ENCODE data around the gene NCK2.

NCK2 gene

DNA sequence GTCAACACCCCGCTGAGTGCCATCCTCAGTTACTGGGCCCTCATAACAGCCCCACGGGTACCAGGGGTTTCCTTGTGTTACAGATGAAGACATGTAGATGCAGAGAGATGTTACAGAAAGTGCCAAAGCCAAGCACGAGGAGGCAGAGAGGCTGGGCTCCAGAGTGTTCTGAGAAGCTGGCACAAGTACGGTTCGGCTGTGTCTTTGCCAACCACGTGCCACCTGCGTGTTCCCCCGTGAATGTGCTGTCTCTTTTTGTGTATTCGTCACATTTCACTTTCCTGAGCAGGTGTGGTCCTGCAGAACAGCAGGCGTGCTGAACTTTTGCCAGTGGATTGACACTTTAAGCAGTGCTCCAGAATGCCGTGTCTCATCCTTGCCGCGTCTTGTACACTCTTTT, 124.6 kb downstream of the NCK2 start:
- Histone ChIP-seq H4K20me1 (ENCODE audit: insufficient read depth, low read length) (no peaks in the 10 kb centered on the region), H3K79me2 (ENCODE audit: insufficient read depth, low read length) (no peaks in the 10 kb centered on the region), H3K4me3 (ENCODE audit: low read depth, low read length, poor library complexity, severe bottlenecking) (no peak overlapping the region)

DNA sequence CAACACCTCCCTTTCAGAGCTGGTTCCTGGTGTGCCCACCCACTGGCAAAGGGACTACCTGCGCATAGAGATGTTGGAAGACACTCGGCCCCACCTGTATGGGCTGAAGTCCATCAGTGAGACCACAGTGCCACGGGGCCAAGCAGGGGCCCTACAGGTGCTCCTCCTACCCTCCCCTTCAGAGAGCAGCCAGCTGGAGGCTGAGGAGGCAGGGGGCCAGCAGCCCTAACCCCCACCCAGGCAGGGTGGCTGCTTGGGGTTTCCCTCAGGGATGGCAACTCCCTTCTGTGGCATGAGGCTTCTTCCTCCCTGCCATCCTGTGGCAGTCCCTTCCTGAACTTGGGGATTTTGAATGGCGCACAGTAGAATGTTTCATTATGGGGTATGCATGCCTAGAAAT, 125.3 kb downstream of the NCK2 start:
- no peaks in the 10 kb centered on the region for H3K9me2 ChIP-seq (ENCODE audit: low read depth, low read length)
- H3K4me2 ChIP-seq (ENCODE audit: low read length): no peak overlapping the region
- H3K9ac ChIP-seq (ENCODE audit: low read length): no peak overlapping the region
- no peak overlapping the region for H3K27ac ChIP-seq (ENCODE audit: low read depth, low read length, poor library complexity, severe bottlenecking)
- H3K4me3 ChIP-seq (ENCODE audit: low read depth, low read length, poor library complexity, severe bottlenecking): no peak overlapping the region
- H3F3A ChIP-seq (ENCODE audit: insufficient read depth, low read length): no peaks in the 10 kb centered on the region
- H3K4me1 ChIP-seq (ENCODE audit: insufficient read depth, low read length, severe bottlenecking): no peaks in the 10 kb centered on the region
- no peaks in the 10 kb centered on the region for H3K9me3 ChIP-seq (ENCODE audit: low read length)
- no peak overlapping the region for H2AFZ ChIP-seq (ENCODE audit: low read length)
- TF ChIP-seq, protein P1, sequence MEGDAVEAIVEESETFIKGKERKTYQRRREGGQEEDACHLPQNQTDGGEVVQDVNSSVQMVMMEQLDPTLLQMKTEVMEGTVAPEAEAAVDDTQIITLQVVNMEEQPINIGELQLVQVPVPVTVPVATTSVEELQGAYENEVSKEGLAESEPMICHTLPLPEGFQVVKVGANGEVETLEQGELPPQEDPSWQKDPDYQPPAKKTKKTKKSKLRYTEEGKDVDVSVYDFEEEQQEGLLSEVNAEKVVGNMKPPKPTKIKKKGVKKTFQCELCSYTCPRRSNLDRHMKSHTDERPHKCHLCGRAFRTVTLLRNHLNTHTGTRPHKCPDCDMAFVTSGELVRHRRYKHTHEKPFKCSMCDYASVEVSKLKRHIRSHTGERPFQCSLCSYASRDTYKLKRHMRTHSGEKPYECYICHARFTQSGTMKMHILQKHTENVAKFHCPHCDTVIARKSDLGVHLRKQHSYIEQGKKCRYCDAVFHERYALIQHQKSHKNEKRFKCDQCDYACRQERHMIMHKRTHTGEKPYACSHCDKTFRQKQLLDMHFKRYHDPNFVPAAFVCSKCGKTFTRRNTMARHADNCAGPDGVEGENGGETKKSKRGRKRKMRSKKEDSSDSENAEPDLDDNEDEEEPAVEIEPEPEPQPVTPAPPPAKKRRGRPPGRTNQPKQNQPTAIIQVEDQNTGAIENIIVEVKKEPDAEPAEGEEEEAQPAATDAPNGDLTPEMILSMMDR (IDR thresholded peaks at IDR 0.05; ENCODE audit: low read length): no peak
- no peak for TF ChIP-seq EZH2 (IDR thresholded peaks at IDR 0.05; ENCODE audit: borderline replicate concordance, low read length)
- H3K27me3 ChIP-seq (ENCODE audit: insufficient read depth, low read length): peaks cover 8% of the 10 kb centered on the region; the same call in 1 of the 2 replicates
- no peaks in the 10 kb centered on the region for H4K20me1 ChIP-seq (ENCODE audit: insufficient read depth, low read length)
- no peaks in the 10 kb centered on the region for H3K79me2 ChIP-seq (ENCODE audit: insufficient read depth, low read length)
- no peaks in the 10 kb centered on the region for H3K36me3 ChIP-seq (ENCODE audit: insufficient read depth, low read length)

More for the DNA sequence above, 124.6 kb downstream of the NCK2 start:
- Histone ChIP-seq H3K9me2 (ENCODE audit: low read depth, low read length) (no peaks in the 10 kb centered on the region), H3F3A (ENCODE audit: insufficient read depth, low read length) (no peaks in the 10 kb centered on the region), H3K27me3 (ENCODE audit: insufficient read depth, low read length) (peaks cover 8% of the 10 kb centered on the region; the same call in 1 of the 2 replicates), H3K9ac (ENCODE audit: low read length) (no peak overlapping the region), H3K9me3 (ENCODE audit: low read length) (no peaks in the 10 kb centered on the region), H3K27ac (ENCODE audit: low read depth, low read length, poor library complexity, severe bottlenecking) (no peak overlapping the region), H3K4me1 (ENCODE audit: insufficient read depth, low read length, severe bottlenecking) (no peaks in the 10 kb centered on the region), H2AFZ (ENCODE audit: low read length) (no peak overlapping the region), H3K4me2 (ENCODE audit: low read length) (no peak overlapping the region), H3K36me3 (ENCODE audit: insufficient read depth, low read length) (no peaks in the 10 kb centered on the region)
- no peak for TF ChIP-seq EZH2 (IDR thresholded peaks at IDR 0.05; ENCODE audit: borderline replicate concordance, low read length)
- TF ChIP-seq, protein P1 (IDR thresholded peaks at IDR 0.05; ENCODE audit: low read length): no peak

DNA sequence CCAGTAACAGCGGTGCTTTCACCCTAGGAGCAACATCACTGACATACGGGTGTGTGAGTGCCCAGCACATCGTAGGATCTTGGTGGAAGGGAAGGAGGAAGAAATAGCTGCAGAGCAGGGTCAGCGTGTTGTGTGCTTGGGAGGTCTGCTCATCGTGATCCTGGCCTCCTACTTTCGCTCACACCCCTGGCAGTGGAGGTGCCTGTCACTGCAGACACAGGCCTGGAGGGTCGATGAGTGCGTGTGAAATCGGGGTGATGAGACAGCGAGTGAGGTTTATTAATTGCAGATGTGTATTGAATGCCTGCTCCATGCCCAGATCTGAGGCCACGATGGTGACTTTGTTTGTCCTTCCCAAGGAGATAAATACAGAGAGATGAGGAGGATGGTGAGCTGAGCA, 126.1 kb downstream of the NCK2 start:
- Histone ChIP-seq H3K27me3 (ENCODE audit: insufficient read depth, low read length) (peaks cover 8% of the 10 kb centered on the region; the same call in 1 of the 2 replicates), H3K9ac (ENCODE audit: low read length) (no peak overlapping the region), H3F3A (ENCODE audit: insufficient read depth, low read length) (no peaks in the 10 kb centered on the region), H3K9me2 (ENCODE audit: low read depth, low read length) (no peaks in the 10 kb centered on the region), H3K79me2 (ENCODE audit: insufficient read depth, low read length) (no peaks in the 10 kb centered on the region), H3K4me2 (ENCODE audit: low read length) (no peak overlapping the region), H3K27ac (ENCODE audit: low read depth, low read length, poor library complexity, severe bottlenecking) (no peak overlapping the region), H3K4me1 (ENCODE audit: insufficient read depth, low read length, severe bottlenecking) (no peaks in the 10 kb centered on the region), H3K36me3 (ENCODE audit: insufficient read depth, low read length) (no peaks in the 10 kb centered on the region), H3K4me3 (ENCODE audit: low read depth, low read length, poor library complexity, severe bottlenecking) (no peak overlapping the region), H2AFZ (ENCODE audit: low read length) (no peak overlapping the region), H3K9me3 (ENCODE audit: low read length) (no peaks in the 10 kb centered on the region), H4K20me1 (ENCODE audit: insufficient read depth, low read length) (no peaks in the 10 kb centered on the region)
- TF ChIP-seq, protein P1 (IDR thresholded peaks at IDR 0.05; ENCODE audit: low read length): no peak
- TF ChIP-seq EZH2 (IDR thresholded peaks at IDR 0.05; ENCODE audit: borderline replicate concordance, low read length): no peak
